Suprapubic skin (tissue), 4 donors: ENCODE measurements around the gene F5. TPM values are rescaled to one million over a fixed set of nuclear protein-coding genes. Genes with fewer than 3 reads are reported as not detected.

Experiments
- DNase-seq, 2 donors: peaks; one replicate each; pipeline ENCODE4 v3.0.0-alpha.2; 2019; ENCODE audit warnings: low spot score in 2 of 2
- H3K27ac ChIP-seq: fragments of 200-600 bp; sonication (generic); one replicate; pipeline ENCODE4 v1.5.1; 2019
- H3K27me3 ChIP-seq: fragments of 200-600 bp; sonication (generic); one replicate; pipeline ENCODE4 v1.5.1; 2019
- H3K36me3 ChIP-seq: fragments of 200-600 bp; sonication (generic); one replicate; pipeline ENCODE4 v1.5.1; 2019
- H3K4me1 ChIP-seq: fragments of 200-600 bp; sonication (generic); one replicate; pipeline ENCODE4 v1.5.1; 2019
- H3K4me3 ChIP-seq: fragments of 200-600 bp; sonication (generic); one replicate; pipeline ENCODE4 v1.5.1; 2019; ENCODE audit warnings: mild to moderate bottlenecking
- H3K9me3 ChIP-seq: fragments of 200-600 bp; sonication (generic); one replicate; pipeline ENCODE4 v1.5.1; 2019
- CTCF ChIP-seq, 2 donors: fragments of 200-600 bp in 1 of 2; fragments of 450-650 bp in 1 of 2; sonication (generic) in 1 of 2; IDR thresholded peaks; one replicate each; pipeline ENCODE4 v1.5.1; 2016 to 2019; ENCODE audit warnings: antibody characterized with exemption in 2 of 2, mild to moderate bottlenecking in 1 of 2, moderate library complexity in 1 of 2
- EP300 ChIP-seq: sonication (generic); formaldehyde crosslinking; IDR thresholded peaks from one replicate; pipeline ENCODE4 v1.6.1; 2017; ENCODE audit warnings: antibody characterized with exemption
- POLR2A ChIP-seq, 2 donors: fragments of 450-650 bp; IDR thresholded peaks; one replicate each; pipeline ENCODE4 v1.6.1; 2017; ENCODE audit warnings: antibody characterized with exemption in 2 of 2, mild to moderate bottlenecking in 2 of 2, moderate library complexity in 2 of 2
- POLR2AphosphoS5 ChIP-seq, 3 donors: sonication (generic); formaldehyde crosslinking; IDR thresholded peaks; one replicate each; pipeline ENCODE4 v1.6.1; 2017; ENCODE audit warnings: antibody characterized with exemption in 3 of 3
- WGBS: methylation state at CpG from one replicate; pipeline ENCODE4 v1.1.5; 2018; 5-methylcytosine and 5-hydroxymethylcytosine counted together
- total RNA-seq, 4 donors: library from RNA; depleted of rRNA; stranded (reverse); fragments of >200 nt; gene quantifications; one replicate each; pipeline ENCODE4 v1.1.0, GENCODE V29; 2016

F5 gene
- total RNA-seq, 4 donors from 2014 or later, result 3.4 to 8.9 (median 5.4) TPM

- Histone ChIP-seq H3K4me1 (no peaks in the 10 kb centered on the region), H3K36me3 (no peaks in the 10 kb centered on the region), H3K4me3 (no peak overlapping the region), H3K27ac (no peak overlapping the region), H3K27me3 (peaks cover 12% of the 10 kb centered on the region), H3K9me3 (no peaks in the 10 kb centered on the region)
- 44% methylated on average over 3 of the region's 3 CpGs for WGBS
- TF ChIP-seq CTCF (IDR thresholded peaks at IDR 0.05), result no peak
- TF ChIP-seq POLR2A (IDR thresholded peaks at IDR 0.05), result no peak
- TF ChIP-seq POLR2AphosphoS5 (IDR thresholded peaks at IDR 0.05), result no peak
- no peak for TF ChIP-seq EP300
- no peak for DNase-seq
These were observed 9.8 kb upstream of the F5 start for GRCh38 chr1:169595764-169596711.

DNA sequence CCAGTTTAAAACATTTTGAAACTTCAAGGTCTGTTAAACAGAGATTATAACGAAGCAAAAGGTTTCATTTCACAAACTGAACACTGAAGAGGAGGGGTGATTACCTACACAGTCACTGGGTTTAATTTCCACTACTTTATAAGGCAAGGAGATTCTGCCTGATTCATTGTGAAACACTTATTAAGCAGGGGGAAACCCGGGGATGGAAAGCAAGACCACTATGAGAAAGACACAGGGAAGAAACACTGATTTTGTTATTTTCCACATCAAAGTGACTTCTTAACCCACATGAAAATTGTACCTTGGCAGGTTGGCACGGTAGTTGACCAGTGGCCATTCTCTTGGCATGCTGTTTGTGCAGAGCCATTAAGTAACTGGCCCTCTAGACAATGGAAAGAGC is 8.1 kb upstream of the F5 start:
- Histone ChIP-seq H3K27ac (no peak overlapping the region), H3K4me1 (no peaks in the 10 kb centered on the region), H3K36me3 (no peaks in the 10 kb centered on the region), H3K9me3 (no peaks in the 10 kb centered on the region), H3K4me3 (no peak overlapping the region), H3K27me3 (peaks cover 16% of the 10 kb centered on the region)
- 64% methylated on average over 3 of the region's 3 CpGs for WGBS
- no peak for DNase-seq
- no peak for TF ChIP-seq CTCF (IDR thresholded peaks at IDR 0.05)
- no peak for TF ChIP-seq POLR2A (IDR thresholded peaks at IDR 0.05)
- TF ChIP-seq EP300, result no peak
- TF ChIP-seq POLR2AphosphoS5 (IDR thresholded peaks at IDR 0.05), result no peak

DNA sequence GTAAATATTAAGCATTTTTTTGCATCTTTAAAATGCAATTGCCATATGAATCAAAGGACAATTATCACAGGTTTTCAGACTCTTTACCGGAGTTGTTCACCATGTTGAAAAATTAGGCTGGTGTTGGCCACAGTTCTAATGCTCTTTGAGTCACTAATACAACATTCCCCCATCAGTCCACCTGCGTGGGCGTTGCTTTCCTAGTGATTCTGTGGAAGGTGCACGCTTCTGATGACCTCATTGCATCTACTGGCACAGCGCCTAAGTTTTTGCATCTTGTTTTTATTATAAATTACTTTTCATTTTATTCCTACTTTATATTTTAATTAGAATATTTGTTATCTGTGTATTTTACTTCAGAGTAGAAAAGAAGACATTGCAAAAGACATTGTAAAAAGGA is 4.7 kb upstream of the F5 start:
- no peaks in the 10 kb centered on the region for H3K36me3 ChIP-seq
- peaks cover 22% of the 10 kb centered on the region for H3K27me3 ChIP-seq
- TF ChIP-seq EP300 (no peak), POLR2A (IDR thresholded peaks at IDR 0.05) (no peak), CTCF (IDR thresholded peaks at IDR 0.05) (no peak), POLR2AphosphoS5 (IDR thresholded peaks at IDR 0.05) (no peak)
- no peak overlapping the region for H3K27ac ChIP-seq
- DNase-seq, result no peak
- H3K4me1 ChIP-seq, result peaks cover 10% of the 10 kb centered on the region
- no peak overlapping the region for H3K4me3 ChIP-seq
- 74% methylated on average over 5 of the region's 5 CpGs for WGBS
- H3K9me3 ChIP-seq, result no peaks in the 10 kb centered on the region

- Histone ChIP-seq H3K27ac (no peak overlapping the region), H3K9me3 (no peaks in the 10 kb centered on the region), H3K4me1 (peaks cover 14% of the 10 kb centered on the region), H3K27me3 (peaks cover 31% of the 10 kb centered on the region), H3K36me3 (no peaks in the 10 kb centered on the region), H3K4me3 (no peak overlapping the region)
- no peak for DNase-seq
- TF ChIP-seq EP300, result no peak
- no peak for TF ChIP-seq POLR2AphosphoS5 (IDR thresholded peaks at IDR 0.05)
- TF ChIP-seq CTCF (IDR thresholded peaks at IDR 0.05), result no peak
- no peak for TF ChIP-seq POLR2A (IDR thresholded peaks at IDR 0.05)
- WGBS, result 81% methylated on average over 4 of the region's 4 CpGs
These were observed 2.7 kb upstream of the F5 start for GRCh38 chr1:169588785-169589485.

- no peak for DNase-seq
- Histone ChIP-seq H3K4me3 (no peak overlapping the region), H3K27ac (no peak overlapping the region), H3K27me3 (peaks cover 39% of the 10 kb centered on the region), H3K4me1 (peaks cover 14% of the 10 kb centered on the region), H3K36me3 (no peaks in the 10 kb centered on the region), H3K9me3 (no peaks in the 10 kb centered on the region)
- TF ChIP-seq POLR2AphosphoS5 (IDR thresholded peaks at IDR 0.05) (no peak), POLR2A (IDR thresholded peaks at IDR 0.05) (no peak), CTCF (IDR thresholded peaks at IDR 0.05) (no peak), EP300 (no peak)
- WGBS, result 5% methylated on average over 1 of the region's 1 CpG
These were observed 1.8 kb upstream of the F5 start for GRCh38 chr1:169588112-169588511.
